Activated T-helper 9 cell treated with anti-CD3 and anti-CD28 coated beads, Interleukin-2, amount 50 U/mL, for 16 hours (primary cell): ENCODE results near the gene TRAFD1.

Source experiments
- DNase-seq: peaks from one replicate; pipeline ENCODE4 v3.0.0-alpha.2; 2020; ENCODE audit warnings: low read depth

Gene TRAFD1

DNA sequence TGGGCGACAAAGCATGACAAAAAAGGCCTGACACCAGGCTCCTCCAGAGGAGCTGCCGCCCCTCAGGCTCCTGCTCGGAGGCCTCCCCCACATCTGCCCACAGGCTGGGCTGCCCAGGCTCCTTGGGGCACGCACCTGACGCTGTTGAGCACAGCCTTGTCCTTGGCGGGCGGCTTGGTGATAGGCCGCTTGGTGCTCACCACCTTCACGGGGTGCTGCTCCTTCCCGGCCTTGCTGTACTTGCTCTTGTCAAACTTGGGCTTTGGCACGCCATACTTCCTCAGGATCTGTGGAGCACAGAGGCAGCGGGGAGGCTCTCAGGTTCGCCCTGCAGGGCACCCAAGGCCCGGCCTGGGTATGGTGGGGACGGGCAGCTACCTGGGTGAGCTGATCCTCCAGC lies 53.4 kb downstream of the TRAFD1 start:
- DNase-seq, result no peak

DNA sequence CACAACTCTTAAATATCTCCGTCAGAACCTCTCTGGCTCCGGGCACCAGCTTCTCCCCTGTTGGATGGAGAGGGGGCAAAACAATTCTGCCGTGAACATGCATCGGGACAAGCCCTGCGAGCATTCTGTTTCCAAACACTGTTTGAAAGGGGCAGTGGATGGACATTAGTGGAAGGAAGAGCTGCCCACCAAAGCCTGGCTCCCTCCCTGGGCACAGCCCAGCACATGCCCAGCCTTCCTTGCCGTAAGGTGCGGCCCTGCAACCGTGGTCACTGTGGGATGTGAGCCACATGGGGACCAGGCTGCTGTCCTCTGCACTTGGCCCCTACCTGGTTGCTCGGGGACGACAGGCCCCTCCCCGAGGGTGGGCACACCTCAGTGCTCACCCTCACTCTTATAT lies 54.0 kb downstream of the TRAFD1 start:
- no peak for DNase-seq

DNA sequence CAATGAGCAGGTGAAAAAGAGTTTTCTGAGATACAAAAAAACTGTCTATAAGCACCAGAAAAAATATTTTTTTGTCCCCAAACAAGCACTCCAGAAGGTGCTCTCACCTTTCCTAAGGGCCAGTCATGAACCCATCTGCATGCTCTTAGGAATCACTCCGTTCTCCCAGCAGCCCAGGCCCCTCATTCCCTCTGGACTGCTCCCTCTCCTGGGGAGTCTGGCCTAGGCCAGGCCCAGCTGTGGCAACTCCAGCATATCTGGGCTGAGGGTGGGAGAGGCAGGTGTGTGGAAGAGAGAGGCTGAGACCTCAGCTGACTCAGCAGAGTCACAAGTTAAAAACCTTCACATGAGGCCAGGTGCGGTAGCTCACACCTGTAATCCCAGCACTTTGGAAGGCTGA lies 54.6 kb downstream of the TRAFD1 start:
- DNase-seq, result no peak

DNA sequence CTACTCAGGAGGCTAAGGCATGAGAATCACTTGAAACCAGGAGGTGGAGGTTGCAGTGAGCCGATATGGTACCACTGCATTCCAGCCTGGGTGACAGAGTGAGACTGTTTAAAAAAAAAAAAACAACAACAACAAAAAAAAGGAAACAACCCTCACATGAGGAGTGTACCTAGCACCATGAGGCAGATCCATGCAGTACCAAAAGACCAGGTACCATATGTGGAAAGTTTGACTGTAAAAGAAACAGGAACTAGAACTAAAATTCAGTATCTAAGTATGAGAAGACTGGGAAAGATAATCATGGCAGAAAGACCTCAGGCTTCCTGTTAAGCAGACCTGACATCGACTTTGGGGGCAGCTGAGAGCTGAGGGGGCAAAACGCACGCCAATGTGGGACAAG lies 55.1 kb downstream of the TRAFD1 start:
- DNase-seq, result no peak

DNA sequence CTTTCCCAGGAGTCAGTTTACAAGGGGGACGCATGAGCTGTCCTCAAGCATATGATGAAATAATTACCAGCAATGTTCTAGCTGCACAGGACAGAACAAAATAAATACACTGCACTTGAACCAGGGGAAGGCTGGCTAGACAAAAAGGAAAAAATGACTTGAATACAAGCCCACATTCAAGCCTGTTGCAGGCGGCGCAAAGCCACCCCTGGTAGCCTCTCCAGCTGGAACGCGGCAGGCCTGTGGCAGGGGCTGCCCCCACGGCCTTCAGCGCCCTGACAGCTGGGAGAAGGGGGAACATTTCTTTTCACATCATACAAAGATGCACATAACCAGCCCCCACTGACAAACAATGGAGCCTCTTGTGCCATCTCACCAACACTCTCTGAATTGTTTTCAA lies 57.1 kb downstream of the TRAFD1 start:
- no peak for DNase-seq

DNA sequence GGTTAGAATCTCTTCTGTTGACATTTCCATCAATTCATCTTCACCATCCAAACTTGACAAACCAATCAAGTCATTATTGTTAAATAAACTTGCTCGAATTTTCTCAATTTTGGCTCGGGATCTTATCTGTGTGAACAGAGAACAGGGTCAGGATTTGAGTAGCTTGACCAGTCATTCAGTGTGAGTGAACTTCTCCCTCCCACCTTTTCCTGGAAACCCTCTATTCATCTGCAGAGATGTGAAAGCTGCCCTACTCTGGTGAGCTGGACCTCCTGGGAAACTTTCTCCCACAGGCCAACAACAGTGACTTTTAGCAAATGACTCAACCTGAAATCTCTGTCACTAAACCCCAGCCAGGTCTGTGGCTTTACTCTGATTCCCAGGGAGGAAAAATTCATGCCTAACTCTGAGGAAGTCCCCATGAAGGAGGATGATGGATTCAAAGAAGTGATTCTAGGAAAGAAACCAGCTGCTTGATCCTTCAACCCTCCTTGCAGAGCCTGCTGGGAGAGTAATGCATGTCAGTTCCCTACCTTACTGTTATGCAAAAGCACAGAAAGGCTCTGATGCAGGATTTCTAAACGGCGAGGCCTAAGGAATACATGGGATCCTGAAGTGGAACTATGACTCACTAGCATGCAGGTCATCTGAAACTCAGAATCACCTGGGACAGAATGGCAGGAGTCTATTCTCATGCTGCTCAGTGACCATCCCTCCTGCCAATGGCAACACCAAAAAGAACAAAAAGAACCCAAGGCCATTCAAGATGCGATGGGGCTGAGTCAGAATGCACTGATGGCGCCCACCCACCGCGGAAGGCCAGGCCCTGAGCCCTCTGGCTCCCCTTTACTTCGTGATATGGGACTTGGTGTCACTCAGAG lies 58.0 kb downstream of the TRAFD1 start:
- no peak for DNase-seq

DNA sequence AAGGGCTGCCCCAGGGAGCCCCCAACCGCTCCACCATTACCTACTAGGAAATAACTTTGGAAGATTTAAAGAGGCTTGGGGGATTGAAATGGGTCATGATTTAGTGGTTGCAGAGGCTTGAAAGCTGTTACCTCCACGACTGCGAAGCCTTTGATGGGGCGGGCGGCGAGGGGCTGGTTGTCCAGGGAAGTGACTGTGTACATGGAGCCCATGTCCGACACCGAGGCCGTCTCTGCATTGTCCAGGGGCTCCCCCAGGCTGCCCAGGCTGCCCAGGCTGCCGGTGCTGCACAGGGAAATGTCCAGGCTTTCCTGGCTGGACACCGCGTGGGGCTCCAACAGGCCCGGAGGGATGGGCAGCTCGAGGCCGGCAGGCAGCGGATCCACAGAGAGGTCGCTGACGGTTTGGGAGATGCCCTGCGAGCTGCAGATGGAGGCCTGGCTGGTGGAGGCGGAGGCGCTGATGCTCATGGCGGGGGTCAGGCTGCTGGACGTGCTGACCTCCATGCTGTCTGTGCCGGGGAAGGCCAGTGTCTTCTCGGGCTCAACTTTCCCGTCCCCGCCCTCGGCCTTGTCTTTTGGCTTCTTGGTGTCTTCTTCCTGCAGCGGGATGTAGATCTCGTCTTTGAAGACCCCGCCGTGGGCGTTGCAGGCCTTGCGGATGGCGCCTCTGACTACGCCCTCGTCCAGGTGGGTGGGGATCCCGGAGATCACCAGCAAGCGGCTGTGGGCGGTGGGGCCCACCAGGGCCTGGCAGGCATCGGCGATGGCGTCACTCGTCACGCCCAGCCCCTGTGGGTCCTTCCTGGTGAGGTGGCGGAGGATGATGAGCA lies 58.9 kb downstream of the TRAFD1 start:
- no peak for DNase-seq

DNA sequence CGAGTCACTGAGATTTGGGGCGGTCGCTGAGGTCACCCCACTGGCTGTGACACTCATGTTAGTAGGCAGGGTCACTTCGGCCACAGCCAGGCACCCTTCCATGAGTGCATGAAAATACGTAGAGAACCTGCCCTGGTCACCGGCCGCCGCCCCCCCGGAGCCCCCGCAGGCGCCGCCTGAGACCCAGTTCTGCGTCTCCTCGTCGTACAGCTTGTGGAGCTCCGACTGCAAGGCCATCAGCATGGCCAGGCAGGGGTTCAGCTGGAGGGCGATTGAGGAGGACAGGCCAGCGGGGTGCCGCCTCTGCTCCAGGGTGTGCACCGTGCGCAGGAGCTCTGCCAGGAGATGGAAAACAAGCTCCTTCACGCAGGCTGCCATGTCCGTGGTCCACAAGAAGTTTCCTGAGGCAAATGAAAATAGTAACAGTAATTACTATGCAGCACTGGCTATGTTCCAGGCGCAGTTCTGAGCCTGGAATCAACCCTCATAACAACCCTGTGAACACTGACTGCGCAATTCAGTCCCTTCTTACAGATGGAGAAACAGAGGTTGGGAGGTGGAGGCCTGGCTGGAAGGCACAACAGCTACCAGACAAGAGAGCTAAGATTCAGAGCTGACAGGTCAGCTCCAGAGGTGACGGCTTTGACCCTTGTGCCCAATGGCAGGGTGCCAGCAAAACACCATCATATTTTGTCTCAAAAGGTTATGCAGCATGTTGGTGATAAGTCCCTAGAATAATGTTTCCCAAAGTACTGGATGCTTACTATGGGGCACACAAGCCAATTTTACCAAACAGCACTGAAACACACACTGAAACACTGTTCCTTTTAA lies 59.9 kb downstream of the TRAFD1 start:
- no peak for DNase-seq

DNA sequence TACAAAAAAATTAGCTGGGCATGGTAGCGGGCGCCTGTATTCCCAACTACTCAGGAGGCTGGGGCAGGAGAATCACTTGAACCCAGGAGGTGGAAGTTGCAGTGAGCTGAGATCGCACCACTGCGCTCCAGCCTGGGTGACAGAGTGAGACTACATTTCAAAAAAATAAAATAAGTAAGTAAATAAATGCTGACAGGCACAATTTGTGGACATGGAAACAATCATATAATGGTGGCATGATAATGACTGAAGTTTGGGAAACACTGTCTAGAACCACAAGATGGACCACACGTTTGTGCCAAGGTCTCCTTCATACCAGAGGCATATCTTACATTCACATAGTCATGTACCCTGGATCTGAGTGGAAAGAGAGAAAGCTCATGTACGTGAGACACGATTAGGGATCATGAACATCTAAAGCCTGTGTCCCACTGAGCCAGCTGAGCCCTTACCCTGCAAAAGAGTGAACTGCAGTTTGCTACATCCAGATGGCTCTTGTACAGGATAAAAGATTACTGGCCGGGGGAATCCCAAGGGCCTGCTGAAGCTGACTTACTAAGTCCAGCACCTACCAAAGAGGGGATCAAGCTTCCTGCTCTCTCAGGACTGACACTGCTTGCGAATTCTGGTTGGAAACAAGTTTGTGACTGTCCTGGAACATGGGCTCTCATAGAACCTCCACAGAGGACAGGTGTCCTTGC lies 62.9 kb downstream of the TRAFD1 start:
- no peak for DNase-seq

DNA sequence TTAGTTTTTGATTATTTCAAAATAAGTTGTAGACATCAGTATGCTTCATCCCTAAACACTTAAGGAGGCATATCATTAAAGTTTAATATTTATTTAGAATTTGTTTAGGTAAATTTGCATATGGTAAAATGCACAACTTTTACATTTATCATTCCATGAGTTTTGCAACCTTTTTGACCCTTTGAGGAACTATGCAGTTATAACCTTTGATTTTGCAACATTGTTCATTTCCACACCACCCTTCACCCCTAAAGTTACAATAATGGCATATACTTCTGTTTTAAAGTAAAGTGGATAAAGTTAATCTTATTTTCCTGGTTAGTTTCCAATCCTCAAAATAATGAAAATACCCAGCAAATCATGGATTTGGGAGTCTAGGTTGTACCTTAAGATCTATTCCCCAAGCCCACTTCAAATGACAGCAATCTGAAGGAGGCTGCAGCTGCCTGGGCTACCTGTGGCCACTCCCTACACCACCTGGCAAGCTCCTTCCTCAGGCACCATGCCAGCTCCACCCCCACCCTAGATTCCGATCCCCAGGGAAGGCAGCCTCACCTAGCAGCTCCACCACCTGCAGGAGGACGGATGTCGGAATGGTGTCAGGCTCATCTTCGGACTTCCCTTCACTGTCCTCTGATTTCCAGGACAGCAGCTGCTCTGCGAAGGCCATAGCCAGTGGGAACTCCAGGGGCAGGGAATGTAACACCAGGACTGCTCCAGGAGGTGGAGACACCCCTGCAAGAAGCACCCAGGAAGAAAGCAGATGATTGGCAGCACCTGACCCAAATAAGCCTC lies 65.1 kb downstream of the TRAFD1 start:
- DNase-seq, result no peak

DNA sequence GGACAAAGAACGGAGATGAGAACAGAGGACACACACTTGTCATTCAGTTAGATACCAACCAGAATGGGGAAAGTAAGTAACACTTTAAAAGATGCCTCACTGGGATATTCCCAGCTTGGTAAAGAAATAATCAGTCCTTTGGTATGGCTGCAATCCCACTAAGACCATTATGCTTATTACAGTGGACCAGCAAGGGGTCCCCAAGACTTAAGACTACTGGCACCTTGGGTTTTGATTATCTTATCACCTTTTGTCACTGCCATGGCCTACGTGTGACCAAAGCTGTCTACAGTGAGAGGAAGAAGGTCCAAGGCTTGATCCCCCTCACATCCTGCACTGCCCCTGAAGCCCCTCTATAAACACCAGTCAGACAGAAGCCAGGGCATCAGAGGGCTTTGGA lies 65.8 kb downstream of the TRAFD1 start:
- DNase-seq, result no peak

DNA sequence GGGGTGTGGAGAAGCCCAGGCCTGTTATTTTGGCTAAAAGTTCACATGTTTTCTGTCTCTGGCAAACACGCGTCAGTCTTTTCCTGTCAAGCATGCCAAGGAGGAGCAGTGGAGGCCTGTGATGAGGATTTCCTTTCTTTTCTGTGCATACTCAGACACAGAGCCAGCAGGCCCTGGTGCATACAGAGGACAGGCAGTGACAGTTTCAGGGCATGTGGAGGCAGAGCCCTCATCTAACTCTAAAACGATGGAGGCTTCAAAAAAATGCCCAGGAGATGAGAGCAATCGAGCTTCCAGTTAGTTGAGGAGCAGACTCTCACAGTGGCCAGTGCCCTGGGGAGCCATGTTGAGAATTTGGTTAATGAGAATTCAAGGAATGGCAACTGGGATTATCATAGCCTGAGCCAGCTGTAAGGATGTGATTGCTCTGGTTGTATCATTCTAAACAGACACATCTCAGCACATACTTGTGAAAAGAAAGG lies 66.5 kb downstream of the TRAFD1 start:
- no peak for DNase-seq

DNA sequence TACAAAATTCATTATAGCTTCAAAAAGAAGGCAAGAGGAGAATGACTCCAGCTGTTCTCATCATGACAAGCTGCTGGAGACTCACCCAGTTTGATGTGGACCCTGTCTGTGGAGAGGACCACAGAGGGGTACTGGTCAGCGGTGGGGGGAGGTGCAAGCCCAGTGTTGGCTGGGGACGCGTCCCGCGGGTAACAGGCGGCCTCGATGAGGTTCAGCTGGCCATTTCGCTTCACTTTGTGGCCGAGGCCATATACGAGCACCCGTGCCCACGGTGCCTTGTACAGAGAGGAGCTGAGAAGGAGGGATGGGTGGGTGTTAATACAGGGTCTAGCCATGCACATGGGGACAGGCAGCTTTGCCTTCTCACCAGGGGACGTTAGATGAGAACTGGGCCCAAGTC lies 67.1 kb downstream of the TRAFD1 start:
- DNase-seq, result no peak

DNA sequence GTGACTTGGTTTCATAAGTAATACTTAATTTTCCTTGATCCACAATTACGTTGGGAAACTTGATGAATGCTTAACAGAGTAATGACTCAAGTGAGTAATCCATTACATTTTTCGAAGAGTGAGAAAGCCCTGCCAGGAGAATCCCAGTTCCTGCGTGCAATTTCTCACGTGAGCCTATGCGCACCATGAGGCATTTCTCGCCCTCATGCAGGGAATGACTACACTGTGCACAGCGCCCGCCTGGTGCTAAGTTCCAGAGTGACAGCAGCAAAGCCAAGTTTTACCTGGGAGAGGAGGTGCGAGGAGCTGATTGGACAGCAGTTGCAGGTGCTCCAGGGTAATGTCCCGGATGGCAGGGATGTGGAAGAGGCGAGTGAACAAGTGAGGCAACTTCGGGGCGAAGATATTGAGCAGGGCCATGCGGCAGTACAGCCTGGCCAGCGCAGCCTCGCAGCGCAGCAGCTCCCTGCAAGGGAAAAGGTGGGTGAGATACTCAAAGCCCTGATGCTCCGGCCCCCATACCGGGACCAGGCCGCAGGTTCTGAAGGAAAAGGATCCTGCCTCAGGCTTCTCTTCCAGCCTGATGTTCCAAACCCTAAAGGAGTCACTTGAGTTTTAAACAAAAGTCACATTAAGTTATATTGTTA lies 69.4 kb downstream of the TRAFD1 start:
- DNase-seq, result no peak

DNA sequence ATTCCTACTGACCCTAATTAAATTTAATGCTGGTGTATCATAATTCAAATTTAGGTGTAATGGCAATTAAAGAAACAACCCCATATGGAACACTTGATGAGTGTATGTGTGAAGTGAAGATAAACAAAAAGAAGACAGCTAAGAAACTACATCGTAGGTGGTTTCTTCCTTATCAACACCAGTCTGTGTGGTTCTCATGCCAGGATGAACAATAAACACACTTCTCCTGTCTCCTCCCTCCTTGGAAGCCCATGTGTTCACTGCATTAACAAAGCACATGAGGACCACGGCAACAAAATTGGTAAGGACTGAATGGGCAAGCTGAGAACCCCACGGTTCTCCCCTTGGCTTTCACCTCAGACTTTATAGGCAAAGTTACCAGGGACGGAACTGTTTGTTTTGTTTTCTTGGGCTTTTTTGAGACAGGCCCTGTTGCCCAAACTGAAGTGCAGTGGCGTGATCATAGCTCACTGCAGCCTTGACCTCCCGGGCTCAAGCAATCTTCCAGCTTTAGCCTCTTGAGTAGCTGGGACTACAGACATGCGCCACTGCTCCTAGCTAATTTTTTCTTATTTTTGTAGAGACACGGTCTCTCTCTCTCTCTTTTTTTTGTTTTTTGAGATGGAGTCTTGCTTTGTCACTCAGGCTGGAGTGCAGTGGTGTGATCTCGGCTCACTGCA lies 71.0 kb downstream of the TRAFD1 start:
- DNase-seq, result no peak

DNA sequence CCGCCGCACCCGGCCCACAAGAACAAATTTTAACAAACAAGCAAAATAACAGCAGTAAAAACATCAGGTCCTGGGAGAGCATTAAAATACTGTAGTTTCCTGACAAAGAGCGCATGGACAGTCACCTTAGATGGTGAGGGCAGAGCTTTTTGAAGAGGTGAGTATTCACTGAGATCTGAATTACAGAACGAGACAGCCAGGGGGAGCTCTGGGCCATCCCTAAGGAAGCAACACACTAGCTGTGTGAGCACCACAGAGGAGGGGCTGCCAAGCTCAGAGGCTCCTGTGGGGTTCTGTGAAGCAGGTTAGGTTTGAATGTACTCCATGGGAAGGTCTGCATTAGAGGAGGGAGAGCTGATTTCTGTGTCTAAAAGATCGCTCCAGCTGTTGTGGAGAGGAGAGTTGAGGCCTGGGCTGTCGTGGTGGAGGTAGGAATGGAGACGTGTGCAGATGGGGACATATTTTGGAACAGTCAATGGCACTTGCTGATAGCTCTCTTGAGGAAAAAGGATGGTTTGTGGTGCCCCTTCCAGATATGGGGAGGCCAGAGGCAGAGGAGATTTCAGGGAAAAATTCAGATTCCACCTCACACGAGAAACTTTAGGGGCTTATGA lies 72.9 kb downstream of the TRAFD1 start:
- peak; percentile 8 for DNase-seq

DNA sequence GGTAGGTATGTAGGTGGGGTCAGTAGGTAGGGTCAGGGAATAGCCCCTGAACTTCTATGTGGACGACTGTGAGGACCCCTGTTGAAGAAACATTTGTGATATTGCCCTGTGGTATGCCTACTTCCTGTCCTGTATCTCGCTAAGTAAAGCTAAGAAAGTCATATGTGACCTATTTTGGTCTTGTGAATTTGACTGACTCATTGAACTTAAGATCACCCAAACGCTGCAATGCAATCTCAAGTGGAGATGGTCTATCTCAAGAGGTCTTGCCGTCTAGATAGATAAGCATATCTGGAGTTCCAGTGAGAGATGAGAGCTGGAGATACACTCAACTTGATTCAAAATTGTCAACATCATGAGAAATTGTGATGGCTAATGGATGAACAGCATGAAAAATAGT lies 73.8 kb downstream of the TRAFD1 start:
- no peak for DNase-seq
